PFSK-1 (cell line): ENCODE measurements around the gene TSPAN32.

Experiments used
- FOXP2 ChIP-seq: optimal IDR thresholded peaks from 2 replicates; pipeline ENCODE3; 2011; ENCODE audit warnings: borderline replicate concordance, control low read depth, inconsistent platforms; ENCODE audit not compliant: insufficient read depth; ENCODE audit errors: extremely low read length, extremely low read depth
- POLR2AphosphoS5 ChIP-seq: IDR thresholded peaks from 2 replicates; pipeline ENCODE4 v1.6.1; 2012; ENCODE audit warnings: low read depth, mild to moderate bottlenecking, control low read depth, low read length, moderate library complexity
- SIN3A ChIP-seq: IDR thresholded peaks from 2 replicates; pipeline ENCODE4 v1.6.1; 2012; ENCODE audit warnings: mild to moderate bottlenecking, low read length, moderate library complexity, borderline replicate concordance; ENCODE audit not compliant: insufficient read depth
- TAF1 ChIP-seq: IDR thresholded peaks from 2 replicates; pipeline ENCODE4 v1.6.1; 2012; ENCODE audit warnings: low read length, control low read depth, borderline replicate concordance; ENCODE audit not compliant: insufficient read depth
- TF ChIP-seq, protein P1 (sequence below), 2 experiments: IDR thresholded peaks; 2 replicates each; pipeline versions ENCODE4 v1.6.1 to v1.8.0; 2011 to 2012; ENCODE audit warnings: low read depth in 2 of 2, low read length in 2 of 2, control low read depth in 1 of 2, inconsistent platforms in 1 of 2, mild to moderate bottlenecking in 1 of 2, moderate library complexity in 1 of 2; ENCODE audit not compliant: insufficient read depth in 1 of 2

Gene TSPAN32

DNA sequence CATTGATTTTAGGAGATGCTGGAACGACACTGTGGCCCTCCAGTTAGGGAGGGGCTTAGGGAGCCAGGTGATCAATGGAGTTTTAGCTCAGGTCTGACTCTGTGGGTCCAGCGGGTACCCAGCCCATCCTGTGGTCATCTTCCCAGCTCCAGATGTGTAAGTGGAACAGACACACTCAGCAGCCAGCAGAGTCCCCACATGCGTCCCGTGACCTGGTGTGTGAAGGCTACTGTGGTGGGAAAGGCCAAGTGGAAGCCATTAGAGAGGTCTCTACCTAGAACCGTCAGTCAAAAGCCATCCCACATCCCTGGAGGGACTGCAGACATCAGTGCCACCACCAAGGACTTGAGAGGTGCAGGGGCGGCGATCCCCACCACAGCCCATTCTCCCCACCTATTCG is 55.4 kb downstream of the TSPAN32 start:
- TF ChIP-seq, protein P1, sequence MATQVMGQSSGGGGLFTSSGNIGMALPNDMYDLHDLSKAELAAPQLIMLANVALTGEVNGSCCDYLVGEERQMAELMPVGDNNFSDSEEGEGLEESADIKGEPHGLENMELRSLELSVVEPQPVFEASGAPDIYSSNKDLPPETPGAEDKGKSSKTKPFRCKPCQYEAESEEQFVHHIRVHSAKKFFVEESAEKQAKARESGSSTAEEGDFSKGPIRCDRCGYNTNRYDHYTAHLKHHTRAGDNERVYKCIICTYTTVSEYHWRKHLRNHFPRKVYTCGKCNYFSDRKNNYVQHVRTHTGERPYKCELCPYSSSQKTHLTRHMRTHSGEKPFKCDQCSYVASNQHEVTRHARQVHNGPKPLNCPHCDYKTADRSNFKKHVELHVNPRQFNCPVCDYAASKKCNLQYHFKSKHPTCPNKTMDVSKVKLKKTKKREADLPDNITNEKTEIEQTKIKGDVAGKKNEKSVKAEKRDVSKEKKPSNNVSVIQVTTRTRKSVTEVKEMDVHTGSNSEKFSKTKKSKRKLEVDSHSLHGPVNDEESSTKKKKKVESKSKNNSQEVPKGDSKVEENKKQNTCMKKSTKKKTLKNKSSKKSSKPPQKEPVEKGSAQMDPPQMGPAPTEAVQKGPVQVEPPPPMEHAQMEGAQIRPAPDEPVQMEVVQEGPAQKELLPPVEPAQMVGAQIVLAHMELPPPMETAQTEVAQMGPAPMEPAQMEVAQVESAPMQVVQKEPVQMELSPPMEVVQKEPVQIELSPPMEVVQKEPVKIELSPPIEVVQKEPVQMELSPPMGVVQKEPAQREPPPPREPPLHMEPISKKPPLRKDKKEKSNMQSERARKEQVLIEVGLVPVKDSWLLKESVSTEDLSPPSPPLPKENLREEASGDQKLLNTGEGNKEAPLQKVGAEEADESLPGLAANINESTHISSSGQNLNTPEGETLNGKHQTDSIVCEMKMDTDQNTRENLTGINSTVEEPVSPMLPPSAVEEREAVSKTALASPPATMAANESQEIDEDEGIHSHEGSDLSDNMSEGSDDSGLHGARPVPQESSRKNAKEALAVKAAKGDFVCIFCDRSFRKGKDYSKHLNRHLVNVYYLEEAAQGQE (IDR thresholded peaks at IDR 0.05; ENCODE audit: insufficient read depth in 1 of 2, low read depth in 2 of 2, low read length in 2 of 2): no peak
- TF ChIP-seq TAF1: no peak
- TF ChIP-seq SIN3A: no peak
- no peak for TF ChIP-seq FOXP2
- TF ChIP-seq POLR2AphosphoS5: no peak

DNA sequence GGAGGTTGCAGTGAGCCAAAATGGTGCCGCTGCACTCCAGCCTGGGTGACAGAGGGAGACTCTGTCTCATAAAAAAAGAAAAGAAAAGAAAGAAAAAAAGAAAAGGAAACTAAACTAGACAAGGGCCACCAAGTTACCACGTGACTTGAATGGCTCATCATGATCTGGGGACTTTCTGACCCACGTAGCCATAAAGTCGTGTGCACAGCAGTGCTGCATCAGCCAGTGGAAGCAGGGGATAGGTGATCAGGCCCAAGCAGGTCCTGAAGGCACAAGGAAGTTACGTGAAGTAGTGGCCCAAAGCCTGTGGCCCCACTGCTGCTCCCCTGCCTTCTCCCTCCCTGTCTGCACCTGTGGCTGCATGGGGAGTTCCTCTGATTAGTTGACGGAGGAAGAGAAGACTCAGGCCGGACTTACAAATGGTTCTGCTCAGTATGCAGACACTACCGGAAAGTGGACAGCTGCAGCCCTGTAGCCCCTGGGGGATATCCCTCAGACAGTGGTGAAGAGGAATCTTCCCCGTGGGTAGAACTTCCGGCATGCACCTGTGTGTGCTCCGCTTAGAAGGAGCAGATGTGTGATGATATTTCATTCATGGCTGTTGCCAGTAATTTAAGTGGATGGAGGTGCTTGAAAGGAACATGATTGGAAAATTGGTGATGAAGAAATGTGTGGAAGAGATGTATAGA is 57.1 kb downstream of the TSPAN32 start:
- TF ChIP-seq, protein P1 (IDR thresholded peaks at IDR 0.05; ENCODE audit: insufficient read depth in 1 of 2, low read depth in 2 of 2, low read length in 2 of 2): no peak
- TF ChIP-seq SIN3A (no peak), FOXP2 (no peak), TAF1 (no peak), POLR2AphosphoS5 (no peak)

DNA sequence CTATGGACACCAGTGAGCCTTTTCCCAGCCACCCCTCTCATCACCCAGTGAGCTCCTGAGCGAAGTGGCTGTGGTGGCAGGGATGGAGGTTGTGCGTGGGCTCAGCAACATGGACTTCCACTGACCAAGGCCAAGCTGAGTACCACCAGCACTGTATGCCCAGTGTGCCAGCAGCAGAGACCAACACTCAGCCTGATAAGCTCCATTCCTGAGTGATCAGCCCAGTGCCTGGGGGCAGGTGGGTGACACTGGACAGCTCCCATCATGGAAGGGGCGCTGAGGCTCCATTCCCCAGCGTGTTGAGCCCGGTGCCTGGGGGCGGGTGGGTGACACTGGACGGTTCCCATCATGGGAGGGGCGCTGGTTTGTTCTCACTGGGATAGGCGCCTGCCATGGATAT is 57.7 kb downstream of the TSPAN32 start:
- TF ChIP-seq FOXP2 (no peak), POLR2AphosphoS5 (no peak), TAF1 (no peak), SIN3A (no peak)
- TF ChIP-seq, protein P1 (IDR thresholded peaks at IDR 0.05; ENCODE audit: insufficient read depth in 1 of 2, low read depth in 2 of 2, low read length in 2 of 2): no peak

DNA sequence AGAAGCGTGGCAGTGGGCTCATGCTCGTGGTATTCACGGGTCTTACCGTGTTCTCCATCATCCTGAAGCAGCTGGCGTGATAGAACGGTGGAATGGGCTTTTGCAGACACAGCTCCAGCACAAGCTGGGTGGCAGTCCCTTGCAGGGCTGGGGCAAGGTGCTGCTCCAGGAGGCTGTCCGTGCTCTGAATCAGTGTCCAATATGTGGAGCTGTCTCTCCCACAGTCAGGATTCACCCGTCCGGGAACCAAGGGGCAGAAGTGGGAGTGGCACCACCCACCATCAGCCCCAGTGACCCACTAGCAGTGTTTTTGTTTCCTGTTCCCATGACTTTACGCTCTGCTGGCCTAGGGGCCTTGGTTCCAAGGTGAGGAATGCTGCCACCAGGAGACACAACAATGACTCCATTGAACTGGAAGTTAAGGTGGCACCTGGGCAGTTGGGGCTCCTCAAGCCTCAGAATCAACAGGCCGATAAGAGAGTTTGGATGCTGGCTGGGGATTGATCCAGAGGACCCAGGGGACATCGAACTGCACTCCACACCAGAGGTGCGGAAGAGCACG is 58.3 kb downstream of the TSPAN32 start:
- TF ChIP-seq SIN3A (no peak), POLR2AphosphoS5 (no peak), TAF1 (no peak), FOXP2 (no peak)
- TF ChIP-seq, protein P1 (IDR thresholded peaks at IDR 0.05; ENCODE audit: insufficient read depth in 1 of 2, low read depth in 2 of 2, low read length in 2 of 2): no peak

DNA sequence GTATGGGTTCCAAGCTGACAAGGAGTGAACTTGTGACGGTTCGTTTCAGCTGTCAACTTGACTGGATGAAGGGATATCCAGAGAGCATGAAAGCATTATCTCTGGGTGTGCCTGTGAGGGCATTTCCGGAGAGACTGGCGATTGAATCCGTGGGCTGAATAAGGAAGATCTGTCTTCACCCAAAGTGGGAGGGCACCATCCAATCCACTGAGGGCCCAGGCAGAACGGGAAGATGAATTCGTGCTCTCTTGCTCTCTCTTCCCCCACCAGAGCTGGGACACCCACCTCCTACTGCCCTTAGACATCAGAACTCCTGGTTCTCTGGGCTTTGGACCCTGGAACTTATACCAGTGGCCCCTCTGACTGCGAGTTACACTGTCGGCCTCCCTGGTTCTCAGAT is 59.8 kb downstream of the TSPAN32 start:
- TF ChIP-seq SIN3A (no peak), POLR2AphosphoS5 (no peak)

DNA sequence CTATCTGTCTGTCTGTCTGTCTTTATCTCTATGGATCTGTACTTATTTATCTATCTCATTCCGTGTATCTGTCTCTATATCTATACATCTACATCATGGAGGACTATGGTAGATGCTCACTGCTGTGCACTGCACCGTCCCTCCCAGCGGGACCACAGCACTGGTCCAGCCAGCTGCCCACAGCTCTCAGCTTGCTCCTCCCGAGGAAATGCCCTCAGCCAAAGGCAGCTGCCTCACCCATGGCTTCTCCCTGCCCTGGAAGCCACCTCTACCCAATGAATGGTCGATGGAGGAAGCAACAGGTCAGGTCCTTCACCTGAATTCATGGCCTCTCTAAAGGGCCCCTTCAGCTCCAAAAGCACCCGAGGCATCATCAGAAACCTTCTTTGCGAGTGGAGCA is 60.6 kb downstream of the TSPAN32 start:
- TF ChIP-seq FOXP2 (no peak), SIN3A (no peak), TAF1 (no peak), POLR2AphosphoS5 (no peak)
- TF ChIP-seq, protein P1 (IDR thresholded peaks at IDR 0.05; ENCODE audit: insufficient read depth in 1 of 2, low read depth in 2 of 2, low read length in 2 of 2): no peak
